Globus pallidus (tissue), 1 donor: ENCODE data around the gene GDF11.

Experiments
- DNase-seq: peaks from one replicate; pipeline ENCODE4 v3.0.0-alpha.2; 2015; ENCODE audit warnings: low spot score

Gene GDF11

DNA sequence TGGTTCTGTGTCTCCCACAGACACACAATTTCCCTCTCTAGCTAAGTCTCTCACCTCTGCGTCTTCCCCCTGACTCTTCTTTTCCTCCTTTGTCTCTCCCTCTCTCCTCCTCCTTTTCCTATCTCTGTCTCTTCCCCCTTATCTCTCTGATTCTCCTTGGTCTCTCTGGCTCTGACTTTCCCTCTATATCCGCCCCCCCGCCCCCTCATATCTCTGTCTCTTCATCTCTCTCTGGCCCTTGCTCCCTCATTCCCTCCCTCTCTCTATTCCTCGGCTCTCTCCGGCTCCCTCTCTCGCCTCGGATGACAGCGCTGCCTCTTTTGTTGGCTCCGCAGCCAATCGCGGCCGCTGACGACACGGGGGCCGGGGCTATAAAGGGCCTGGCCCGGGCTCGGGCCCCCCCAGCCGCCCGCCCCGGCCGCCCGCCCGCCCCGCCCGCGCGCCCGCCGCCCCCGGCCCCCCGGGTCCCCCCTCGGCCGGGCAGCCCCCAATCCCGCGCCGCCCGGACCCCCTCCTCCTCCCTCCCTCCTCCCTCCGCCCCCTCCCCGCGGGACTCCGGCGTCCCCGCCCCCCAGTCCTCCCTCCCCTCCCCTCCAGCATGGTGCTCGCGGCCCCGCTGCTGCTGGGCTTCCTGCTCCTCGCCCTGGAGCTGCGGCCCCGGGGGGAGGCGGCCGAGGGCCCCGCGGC, at the start of gene GDF11:
TSS of gene GDF11 (plus strand) at position 404 of the 687 bp plus-strand sequence. CDS start at position 599, 195 bp downstream.
- DNase-seq = peak; percentile 82

DNA sequence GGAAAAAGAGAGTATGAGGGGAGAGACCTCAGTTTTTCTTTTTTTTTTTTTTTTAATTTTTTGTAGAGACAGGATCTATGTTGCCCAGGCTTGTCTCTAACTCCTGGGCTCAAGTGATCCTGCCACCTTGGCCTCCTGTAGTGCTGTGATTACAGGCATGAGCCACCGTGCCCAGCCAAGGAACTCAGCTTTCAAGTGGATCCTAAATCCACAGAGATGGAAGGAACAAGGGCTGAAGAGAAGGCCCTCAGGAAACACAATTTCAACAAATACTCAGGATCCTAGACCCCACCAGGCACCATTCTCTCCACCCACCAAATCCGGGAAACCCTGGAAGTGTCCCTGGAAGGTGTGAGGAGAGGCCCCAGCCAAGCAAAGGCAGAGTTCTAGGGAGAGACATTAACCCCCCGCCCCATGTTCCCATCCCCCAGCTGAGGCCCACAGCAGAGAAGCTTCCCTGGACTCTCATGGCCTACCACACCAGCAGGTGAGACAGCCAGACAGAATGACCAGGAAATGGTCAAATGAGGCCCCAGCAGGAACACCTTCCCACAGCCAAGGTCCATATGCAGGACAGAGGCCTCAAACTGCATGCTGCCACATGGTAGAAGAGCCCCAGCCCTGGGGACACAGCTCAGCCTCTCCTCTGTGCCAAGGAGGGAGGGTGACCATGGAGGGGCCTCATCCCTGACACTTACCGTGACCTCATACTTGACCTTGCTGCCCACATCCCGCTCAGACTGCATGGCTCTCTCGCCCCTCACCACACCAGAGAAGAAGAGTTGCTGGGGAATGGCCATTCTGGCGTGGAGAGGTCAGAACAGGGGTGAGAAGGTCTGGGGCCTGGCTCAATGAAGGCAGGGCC, 49.4 kb upstream of the GDF11 start:
- no peak for DNase-seq

GRCh38 chr12:55694188-55694515, 48.8 kb upstream of the GDF11 start:
- DNase-seq = no peak

GRCh38 chr12:55694651-55695050, 48.3 kb upstream of the GDF11 start:
- DNase-seq = no peak

DNA sequence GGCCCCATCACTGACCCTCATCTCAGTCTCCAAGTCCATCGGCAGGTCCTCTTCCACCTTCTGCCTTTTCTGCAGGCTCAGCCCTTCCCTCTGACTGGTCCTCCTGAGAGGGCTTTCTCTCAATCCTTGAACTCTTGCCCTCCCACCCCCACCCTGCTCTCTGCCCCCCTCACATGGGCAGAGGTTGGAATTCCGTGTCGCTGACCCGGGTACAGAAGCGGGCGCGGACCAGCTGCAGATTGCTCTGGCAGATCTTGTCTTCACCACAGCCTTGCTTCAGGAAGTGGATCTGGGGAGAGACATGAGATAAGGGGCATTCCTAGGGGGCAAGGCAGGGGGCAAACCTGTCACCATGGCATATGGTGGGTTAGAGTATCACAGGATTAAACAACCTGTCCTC, 47.6 kb upstream of the GDF11 start:
- no peak for DNase-seq

- DNase-seq = no peak
Measured at GRCh38 chr12:55696141-55696540, 46.8 kb upstream of the GDF11 start.

DNA sequence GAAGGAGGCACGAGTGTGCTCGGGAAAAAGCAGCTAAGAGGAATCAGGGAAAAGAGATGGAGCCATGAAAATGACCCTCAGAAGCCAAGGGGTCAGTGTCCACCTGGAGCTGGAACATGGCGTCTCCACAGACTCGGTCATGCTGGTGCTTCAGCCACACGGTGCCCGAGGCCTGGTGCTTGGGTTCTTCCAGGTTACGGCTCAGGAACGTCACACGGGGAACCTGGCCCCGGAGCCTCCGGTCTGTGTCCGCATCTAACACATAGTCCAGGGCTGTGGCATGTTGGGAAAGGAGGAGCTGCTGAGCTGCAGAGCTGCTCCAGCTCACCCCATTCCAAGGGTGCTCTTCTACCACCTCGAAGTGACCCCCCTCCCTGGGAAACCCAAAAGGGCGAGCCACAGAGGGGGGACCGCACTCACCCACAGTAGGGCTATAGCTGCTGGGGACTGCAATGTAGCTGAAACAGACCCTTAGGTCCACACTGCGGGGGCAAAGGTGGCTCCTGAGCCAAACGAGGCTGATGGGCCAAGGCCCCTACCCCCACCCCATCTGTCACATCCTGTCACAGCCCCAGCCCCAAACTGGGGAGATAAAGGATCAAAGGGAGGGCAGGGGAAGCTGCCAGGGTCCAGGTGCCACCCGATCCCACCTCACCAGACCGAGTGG, 46.0 kb upstream of the GDF11 start:
- DNase-seq = no peak

DNA sequence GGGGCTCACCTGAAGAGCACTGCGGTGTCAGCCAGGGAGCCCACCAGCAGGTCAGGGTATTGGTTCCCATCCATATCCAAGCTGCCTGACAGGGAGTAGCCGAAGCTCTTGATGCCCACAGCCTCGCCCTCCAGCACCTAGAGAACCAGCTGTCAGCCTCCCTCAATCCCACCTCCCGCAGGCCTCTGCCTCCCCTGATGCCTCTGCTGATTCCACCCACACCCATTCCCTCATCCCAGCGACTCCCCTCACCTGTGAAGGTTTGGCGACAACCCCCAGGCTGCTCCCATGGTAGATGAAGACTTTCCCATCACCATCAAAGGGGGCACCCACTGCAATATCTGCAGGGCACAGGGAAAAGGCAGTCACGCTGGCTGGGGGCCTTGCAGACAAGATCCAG, 45.2 kb upstream of the GDF11 start:
- DNase-seq = no peak

DNA sequence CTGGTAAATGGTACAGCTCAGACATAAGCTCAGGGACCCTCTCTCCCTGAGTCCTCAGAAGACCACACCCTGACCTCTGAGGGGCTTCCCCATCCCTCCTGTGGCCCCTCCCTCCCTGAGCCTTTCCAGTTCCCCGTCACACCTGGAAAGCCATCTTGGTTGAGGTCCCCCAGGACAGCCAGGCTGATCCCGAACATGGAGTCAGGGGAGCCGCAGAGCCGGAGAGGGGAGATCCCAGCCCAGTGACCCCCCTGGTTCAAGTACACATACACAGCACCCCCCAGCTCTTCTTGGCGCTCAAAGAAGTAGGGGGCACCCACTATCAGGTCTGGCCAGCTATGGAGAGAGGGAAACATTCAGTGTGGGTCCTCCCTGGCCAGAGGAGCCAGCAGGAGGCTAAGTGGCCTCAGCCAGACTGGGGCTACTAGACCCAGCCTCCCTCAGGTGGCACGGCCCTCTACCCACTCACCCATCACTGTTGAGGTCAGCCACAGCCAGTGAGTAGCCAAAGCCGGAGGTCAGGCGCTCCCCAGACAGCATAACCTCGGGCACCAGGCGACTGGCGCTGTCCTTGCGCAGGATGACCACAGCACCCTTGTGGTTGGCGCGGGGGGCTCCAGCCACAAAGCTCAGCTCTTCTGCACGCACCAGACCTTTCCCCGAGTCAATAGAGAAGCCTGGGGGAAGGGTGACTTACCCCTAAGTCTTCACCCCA, 44.5 kb upstream of the GDF11 start:
- no peak for DNase-seq

GRCh38 chr12:55698965-55699364, 44.0 kb upstream of the GDF11 start:
- no peak for DNase-seq

GRCh38 chr12:55699471-55700055, 43.4 kb upstream of the GDF11 start:
- no peak for DNase-seq

- no peak for DNase-seq
Measured at GRCh38 chr12:55700255-55701018, 42.5 kb upstream of the GDF11 start.

DNA sequence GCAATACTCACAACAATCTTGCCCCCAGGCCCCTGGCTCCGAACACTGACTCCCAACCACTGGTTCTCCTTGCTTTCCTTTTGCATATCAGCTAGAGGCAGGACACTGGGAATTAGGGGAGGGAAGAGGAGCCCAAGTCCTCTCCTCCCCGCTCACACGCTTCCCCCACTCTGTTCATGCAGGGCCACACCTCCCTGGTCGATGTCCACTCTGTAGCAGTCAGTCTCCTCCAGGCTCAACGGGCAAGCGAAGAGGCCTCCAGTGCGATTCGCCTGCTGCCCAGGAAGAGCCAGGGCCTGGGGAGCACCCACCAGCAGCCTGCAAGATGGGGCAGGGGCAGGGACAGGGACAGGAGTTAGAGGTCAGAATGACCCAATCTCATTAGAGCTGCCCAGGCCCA, 40.1 kb upstream of the GDF11 start:
- DNase-seq = no peak

- DNase-seq = no peak
Measured at GRCh38 chr12:55703288-55703687, 39.6 kb upstream of the GDF11 start.

- no peak for DNase-seq
Measured at GRCh38 chr12:55703901-55704761, 38.8 kb upstream of the GDF11 start.

- no peak for DNase-seq
Measured at GRCh38 chr12:55704824-55705718, 37.9 kb upstream of the GDF11 start.

DNA sequence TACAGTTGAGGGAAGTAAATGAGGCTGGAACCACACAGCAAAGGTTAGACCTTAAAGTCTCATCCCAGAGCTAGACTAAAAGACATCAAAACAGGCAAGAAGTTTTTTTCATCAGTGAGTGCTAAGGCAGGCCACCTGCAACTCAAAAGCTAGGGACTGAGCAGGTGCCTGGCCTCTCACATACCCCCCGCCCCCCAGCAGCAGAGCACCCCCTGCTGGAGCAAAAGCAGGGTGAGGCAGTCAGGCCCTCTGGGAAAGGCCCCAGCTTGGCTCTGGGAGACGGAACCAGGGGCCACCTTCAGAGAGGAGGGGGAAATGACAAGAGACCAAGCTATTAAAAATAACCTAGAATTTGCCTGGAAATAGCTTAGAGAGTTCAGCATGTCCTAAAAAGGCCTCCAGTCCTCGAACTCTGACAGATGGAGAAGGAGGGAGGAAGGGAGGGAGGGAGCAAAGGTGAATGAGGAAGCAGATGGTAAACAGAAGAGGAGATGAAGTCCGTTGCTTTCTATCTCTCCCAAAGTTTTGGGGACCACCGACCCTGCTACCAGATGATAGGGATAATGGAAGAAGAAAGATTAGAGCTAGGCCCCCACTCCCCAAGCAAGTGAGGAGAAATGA, 37.0 kb upstream of the GDF11 start:
- no peak for DNase-seq

GRCh38 chr12:55706568-55707218, 36.2 kb upstream of the GDF11 start:
- no peak for DNase-seq
